ENCODE measurements around the gene TRERF1. TPM values are rescaled to one million over a fixed set of nuclear protein-coding genes. Genes with fewer than 3 reads are reported as not detected.

TRERF1 gene
- total and polyA plus RNA-seq, 2 experiments from 2014 or later, result 11.2 to 20.6 TPM

GRCh38 chr6:42441697-42442081 is 10.0 kb downstream of the TRERF1 start:
- peak overlapping the region; percentile 70 for H3K4me3 Mint-ChIP-seq

GRCh38 chr6:42440778-42441696 is 10.7 kb downstream of the TRERF1 start:
- Histone ChIP-seq H2AFZ (no peak overlapping the region), H3K79me2 (replicated peaks; ENCODE audit: insufficient read depth) (peaks cover 94% of the 10 kb centered on the region), H4K20me1 (replicated peaks; ENCODE audit: insufficient read depth) (peaks cover 5% of the 10 kb centered on the region; the same call in 1 of the 2 replicates), H3K4me2 (peak overlapping the region; percentile 74), H3K27ac (ENCODE audit: low read depth) (peak overlapping the region; percentile 97), H3K27me3 (ENCODE audit: insufficient read depth) (no peaks in the 10 kb centered on the region), H3F3A (replicated peaks; ENCODE audit: low read depth) (peaks cover 16% of the 10 kb centered on the region), H3K4me3 (peak overlapping the region; percentile 45), H3K9me2 (ENCODE audit: insufficient read depth) (no peaks in the 10 kb centered on the region), H3K4me1 (ENCODE audit: insufficient read depth) (peaks cover 85% of the 10 kb centered on the region), H3K36me3 (ENCODE audit: insufficient read depth) (no peaks in the 10 kb centered on the region)
- H3K4me3 Mint-ChIP-seq, result peak overlapping the region; percentile 70
- peaks cover 73% of the 10 kb centered on the region for H3K4me1 Mint-ChIP-seq
- peaks cover 18% of the 10 kb centered on the region for H3K27me3 Mint-ChIP-seq (ENCODE audit: insufficient read depth, low read depth, poor library complexity)
- DNase-seq (ENCODE audit: low spot score), result peak; percentile 50
- H3K27ac Mint-ChIP-seq, result peak overlapping the region; percentile 94
- peak; percentile 20 for ATAC-seq
- H3K9me3 Mint-ChIP-seq, result no peaks in the 10 kb centered on the region; the same call in 2 of the 3 replicates
- H3K36me3 Mint-ChIP-seq (ENCODE audit: low read depth), result peaks cover 18% of the 10 kb centered on the region
- TF ChIP-seq ZNF462 (CRISPR knock-in tag; IDR thresholded peaks at IDR 0.05) (no peak), CREB1 (CRISPR knock-in tag; IDR thresholded peaks at IDR 0.05; ENCODE audit: low read depth) (no peak), EZH2phosphoT487 (IDR thresholded peaks at IDR 0.05; ENCODE audit: unreplicated experiment) (no peak), JUNB (IDR thresholded peaks at IDR 0.05; ENCODE audit: unreplicated experiment) (no peak), NANOG (IDR thresholded peaks at IDR 0.05; ENCODE audit: borderline replicate concordance) (no peak), REST (IDR thresholded peaks at IDR 0.05; ENCODE audit: unreplicated experiment) (no peak), ZNF114 (CRISPR knock-in tag; IDR thresholded peaks at IDR 0.05) (no peak), ZNF331 (CRISPR knock-in tag; IDR thresholded peaks at IDR 0.05; ENCODE audit: low read depth) (no peak), POLR2AphosphoS5 (IDR thresholded peaks at IDR 0.05; ENCODE audit: low read depth) (no peak), STAT1 (IDR thresholded peaks at IDR 0.05; ENCODE audit: unreplicated experiment) (no peak)

More at GRCh38 chr6:42441697-42442081, 10.0 kb downstream of the TRERF1 start:
- Histone ChIP-seq H3K9me2 (ENCODE audit: insufficient read depth) (no peaks in the 10 kb centered on the region), H3K79me2 (replicated peaks; ENCODE audit: insufficient read depth) (peaks cover 94% of the 10 kb centered on the region), H2AFZ (no peak overlapping the region), H3K27me3 (ENCODE audit: insufficient read depth) (no peaks in the 10 kb centered on the region), H3K36me3 (ENCODE audit: insufficient read depth) (no peaks in the 10 kb centered on the region), H3K27ac (ENCODE audit: low read depth) (peak overlapping the region; percentile 97), H3K4me1 (ENCODE audit: insufficient read depth) (peaks cover 85% of the 10 kb centered on the region), H3K4me2 (peak overlapping the region; percentile 74), H4K20me1 (replicated peaks; ENCODE audit: insufficient read depth) (peaks cover 6% of the 10 kb centered on the region), H3F3A (replicated peaks; ENCODE audit: low read depth) (peaks cover 16% of the 10 kb centered on the region), H3K4me3 (peak overlapping the region; percentile 45)
- peak overlapping the region; percentile 94 for H3K27ac Mint-ChIP-seq
- peaks cover 22% of the 10 kb centered on the region for H3K36me3 Mint-ChIP-seq (ENCODE audit: low read depth)
- no peaks in the 10 kb centered on the region; the same call in 2 of the 3 replicates for H3K9me3 Mint-ChIP-seq
- TF ChIP-seq EZH2 (IDR thresholded peaks at IDR 0.05; ENCODE audit: low read depth, unreplicated experiment), result no peak
- TF ChIP-seq NANOG (IDR thresholded peaks at IDR 0.05; ENCODE audit: borderline replicate concordance), result peak; percentile 48; the same call in 1 of the 2 replicates
- ATAC-seq (peak; percentile 79), DNase-seq (ENCODE audit: low spot score) (peak; percentile 89)
- peaks cover 79% of the 10 kb centered on the region for H3K4me1 Mint-ChIP-seq
- H3K27me3 Mint-ChIP-seq (ENCODE audit: insufficient read depth, low read depth, poor library complexity), result peaks cover 18% of the 10 kb centered on the region

Measured in GM23338 (cell line).